ENCODE measurements around the gene TLE1.

GRCh38 chr9:81549500-81550206 lies 139.7 kb downstream of the TLE1 start:
- TF ChIP-seq CTCF (IDR thresholded peaks at IDR 0.05) = no peak
- TF ChIP-seq POLR2A (IDR thresholded peaks at IDR 0.05) = no peak

All from adrenal gland (tissue), 5 donors.